ENCODE data around the gene ENDOG.
"Not testable (repeated sequence)": the region's sequence is repeated elsewhere in the genome, so short reads cannot be mapped to it uniquely, and the experiment has no call there.

The ENDOG gene

GRCh38 chr9:128794961-128795360 is 23.3 kb upstream of the ENDOG start:
- FAIRE-seq; DNase-seq (ENCODE audit: extremely low spot score, insufficient read length, low read depth): not testable (repeated sequence)

- FAIRE-seq, result no peak
- no peak for DNase-seq (ENCODE audit: extremely low spot score, insufficient read length, low read depth)
These were observed 19.4 kb upstream of the ENDOG start for GRCh38 chr9:128798896-128799295.

- FAIRE-seq, result no peak
- no peak for DNase-seq (ENCODE audit: extremely low spot score, insufficient read length, low read depth)
These were observed 18.2 kb upstream of the ENDOG start for GRCh38 chr9:128800061-128800460.

GRCh38 chr9:128802482-128802881 is 15.8 kb upstream of the ENDOG start:
- no peak for FAIRE-seq
- no peak for DNase-seq (ENCODE audit: extremely low spot score, insufficient read length, low read depth)

GRCh38 chr9:128805661-128806060 is 12.6 kb upstream of the ENDOG start:
- no peak for FAIRE-seq
- DNase-seq (ENCODE audit: extremely low spot score, insufficient read length, low read depth), result no peak

GRCh38 chr9:128807827-128808226 is 10.5 kb upstream of the ENDOG start:
- FAIRE-seq (no peak), DNase-seq (ENCODE audit: extremely low spot score, insufficient read length, low read depth) (no peak)

- DNase-seq (ENCODE audit: extremely low spot score, insufficient read length, low read depth), result no peak
These were observed 9.8 kb upstream of the ENDOG start for GRCh38 chr9:128808543-128808942.

GRCh38 chr9:128809036-128809599 is 9.2 kb upstream of the ENDOG start:
- no peak for FAIRE-seq
- no peak for DNase-seq (ENCODE audit: extremely low spot score, insufficient read length, low read depth)

More at GRCh38 chr9:128808543-128808942, 9.8 kb upstream of the ENDOG start:
- FAIRE-seq, result no peak

- FAIRE-seq, result no peak
These were observed 8.5 kb upstream of the ENDOG start for GRCh38 chr9:128809831-128810230.

GRCh38 chr9:128810873-128811272 is 7.4 kb upstream of the ENDOG start:
- no peak for FAIRE-seq
- no peak for DNase-seq (ENCODE audit: extremely low spot score, insufficient read length, low read depth)

More at GRCh38 chr9:128809831-128810230, 8.5 kb upstream of the ENDOG start:
- no peak for DNase-seq (ENCODE audit: extremely low spot score, insufficient read length, low read depth)

GRCh38 chr9:128818839-128819715 is 777 bp downstream of the ENDOG start:
- FAIRE-seq (no peak), DNase-seq (ENCODE audit: extremely low spot score, insufficient read length, low read depth) (peak; percentile 25)

- FAIRE-seq (no peak), DNase-seq (ENCODE audit: extremely low spot score, insufficient read length, low read depth) (no peak)
These were observed 1.7 kb downstream of the ENDOG start for GRCh38 chr9:128819716-128820664.

- FAIRE-seq (no peak), DNase-seq (ENCODE audit: extremely low spot score, insufficient read length, low read depth) (no peak)
These were observed 2.6 kb downstream of the ENDOG start for GRCh38 chr9:128820665-128821583.

GRCh38 chr9:128821584-128822406 is 3.5 kb downstream of the ENDOG start:
- no peak for DNase-seq (ENCODE audit: extremely low spot score, insufficient read length, low read depth)
- no peak for FAIRE-seq

GRCh38 chr9:128822407-128823042 is 4.2 kb downstream of the ENDOG start:
- DNase-seq (ENCODE audit: extremely low spot score, insufficient read length, low read depth), result no peak
- no peak for FAIRE-seq

- no peak for FAIRE-seq
These were observed 5.1 kb downstream of the ENDOG start for GRCh38 chr9:128823362-128823902.

GRCh38 chr9:128823903-128824406 is 5.7 kb downstream of the ENDOG start:
- FAIRE-seq, result no peak
- no peak for DNase-seq (ENCODE audit: extremely low spot score, insufficient read length, low read depth)

More at GRCh38 chr9:128823362-128823902, 5.1 kb downstream of the ENDOG start:
- no peak for DNase-seq (ENCODE audit: extremely low spot score, insufficient read length, low read depth)

- FAIRE-seq (no peak), DNase-seq (ENCODE audit: extremely low spot score, insufficient read length, low read depth) (no peak)
These were observed 6.6 kb downstream of the ENDOG start for GRCh38 chr9:128824911-128825310.

Data from GM18507 (cell line).